GM23338 (cell line): ENCODE data around the gene NR4A1. TPM values are rescaled to one million over a fixed set of nuclear protein-coding genes. Genes with fewer than 3 reads are reported as not detected.

ENCODE experiments used
- ATAC-seq: fragments of 200-7000 bp; cut with Tn5 transposase; 3 replicates; pipeline ENCODE4 v1.9.1; 2020
- DNase-seq: peaks from one replicate; pipeline ENCODE4 v3.0.0-alpha.2; 2015; ENCODE audit warnings: low spot score
- H2AFZ ChIP-seq: fragments of 200-600 bp; sonication (generic); 2 replicates; pipeline ENCODE4 v1.8.0; 2016; ENCODE audit warnings: antibody characterized with exemption, mild to moderate bottlenecking, moderate library complexity
- H3F3A ChIP-seq: fragments of 200-600 bp; sonication (generic); replicated peaks from 2 replicates; pipeline ENCODE4 v1.8.0; 2017; ENCODE audit warnings: antibody characterized with exemption, mixed run types, low read depth
- H3K27ac ChIP-seq: fragments of 200-600 bp; sonication (generic); 2 replicates; pipeline ENCODE4 v1.6.1; 2016; ENCODE audit warnings: low read depth
- H3K27me3 ChIP-seq: fragments of 200-600 bp; sonication (generic); 2 replicates; pipeline ENCODE4 v1.8.0; 2016; ENCODE audit warnings: mild to moderate bottlenecking, mixed run types, moderate library complexity; ENCODE audit not compliant: insufficient read depth
- H3K36me3 ChIP-seq: fragments of 200-600 bp; sonication (generic); 2 replicates; pipeline ENCODE4 v1.8.0; 2016; ENCODE audit warnings: mild to moderate bottlenecking; ENCODE audit not compliant: insufficient read depth
- H3K4me1 ChIP-seq: fragments of 200-600 bp; sonication (generic); 2 replicates; pipeline ENCODE4 v1.8.0; 2016; ENCODE audit warnings: mild to moderate bottlenecking, moderate library complexity; ENCODE audit not compliant: insufficient read depth
- H3K4me2 ChIP-seq: fragments of 200-600 bp; sonication (generic); 2 replicates; pipeline ENCODE4 v1.7.1; 2017; ENCODE audit warnings: mixed run types
- H3K4me3 ChIP-seq: fragments of 200-600 bp; sonication (generic); 2 replicates; pipeline ENCODE4 v1.6.1; 2016; ENCODE audit warnings: mixed run types
- H3K79me2 ChIP-seq: fragments of 200-600 bp; sonication (generic); replicated peaks from 2 replicates; pipeline ENCODE4 v1.8.0; 2017; ENCODE audit warnings: mild to moderate bottlenecking; ENCODE audit not compliant: insufficient read depth
- H3K9me2 ChIP-seq: fragments of 200-600 bp; sonication (generic); 2 replicates; pipeline ENCODE4 v1.8.0; 2017; ENCODE audit not compliant: insufficient read depth
- H4K20me1 ChIP-seq: fragments of 200-600 bp; sonication (generic); replicated peaks from 2 replicates; pipeline ENCODE4 v1.8.0; 2017; ENCODE audit warnings: mild to moderate bottlenecking; ENCODE audit not compliant: insufficient read depth
- H3K27ac Mint-ChIP-seq: 2 replicates; pipeline ENCODE4 v1.8.0; 2020; ENCODE audit warnings: inconsistent platforms, mild to moderate bottlenecking, moderate library complexity, mixed read lengths
- H3K27me3 Mint-ChIP-seq: 3 replicates; pipeline ENCODE4 v1.8.0; 2022; ENCODE audit warnings: low read depth, mild to moderate bottlenecking, moderate library complexity, mixed read lengths, inconsistent platforms; ENCODE audit not compliant: insufficient read depth, poor library complexity
- H3K36me3 Mint-ChIP-seq: 3 replicates; pipeline ENCODE4 v1.8.0; 2021; ENCODE audit warnings: low read depth, mild to moderate bottlenecking, inconsistent platforms, moderate library complexity, mixed read lengths
- H3K4me1 Mint-ChIP-seq: 3 replicates; pipeline ENCODE4 v1.8.0; 2020; ENCODE audit warnings: mild to moderate bottlenecking, inconsistent platforms, mixed read lengths
- H3K4me3 Mint-ChIP-seq: 3 replicates; pipeline ENCODE4 v1.8.0; 2021; ENCODE audit warnings: moderate library complexity, mild to moderate bottlenecking, inconsistent platforms, mixed read lengths
- H3K9me3 Mint-ChIP-seq: 3 replicates; pipeline ENCODE4 v1.8.0; 2020; ENCODE audit warnings: moderate library complexity, mild to moderate bottlenecking, inconsistent platforms, mixed read lengths
- CTCF ChIP-seq, 2 experiments: fragments of 200-600 bp in 1 of 2; sonication (generic) in 1 of 2; conservative IDR thresholded peaks; 2 replicates each; pipeline versions ENCODE4 v1.5.1 to v1.6.1; 2016 to 2017; ENCODE audit warnings: antibody characterized with exemption in 2 of 2, low read depth in 2 of 2, mild to moderate bottlenecking in 2 of 2, moderate library complexity in 1 of 2
- ETS1 ChIP-seq: IDR thresholded peaks from 2 replicates; pipeline ENCODE4 v1.6.1; 2016; ENCODE audit warnings: antibody characterized with exemption
- EZH2phosphoT487 ChIP-seq: fragments of 200-600 bp; sonication (generic); IDR thresholded peaks from one replicate; pipeline ENCODE4 v1.8.1; 2018; ENCODE audit warnings: antibody characterized with exemption; ENCODE audit not compliant: unreplicated experiment
- JUNB ChIP-seq: IDR thresholded peaks from one replicate; pipeline ENCODE4 v1.6.1; 2016; ENCODE audit warnings: antibody characterized with exemption; ENCODE audit not compliant: unreplicated experiment
- NANOG ChIP-seq: IDR thresholded peaks from 2 replicates; pipeline ENCODE4 v1.6.1; 2016; ENCODE audit warnings: antibody characterized with exemption, borderline replicate concordance
- REST ChIP-seq: IDR thresholded peaks from one replicate; pipeline ENCODE4 v1.6.1; 2018; ENCODE audit warnings: antibody characterized with exemption; ENCODE audit not compliant: unreplicated experiment
- STAT1 ChIP-seq: IDR thresholded peaks from one replicate; pipeline ENCODE4 v1.6.1; 2016; ENCODE audit warnings: antibody characterized with exemption; ENCODE audit not compliant: unreplicated experiment
- ZNF114 ChIP-seq: fragments of 250-450 bp; sonication (Bioruptor Pico); IDR thresholded peaks from 2 replicates; pipeline ENCODE4 v1.5.0; 2020; ENCODE audit warnings: mild to moderate bottlenecking, moderate library complexity
- ZNF331 ChIP-seq: fragments of 250-450 bp; sonication (Bioruptor Pico); IDR thresholded peaks from 2 replicates; pipeline ENCODE4 v1.5.0; 2020; ENCODE audit warnings: low read depth, mild to moderate bottlenecking, moderate library complexity
- ZNF462 ChIP-seq: fragments of 250-450 bp; sonication (Bioruptor Pico); IDR thresholded peaks from 2 replicates; pipeline ENCODE4 v1.5.0; 2020; ENCODE audit warnings: mild to moderate bottlenecking, moderate library complexity
- polyA plus RNA-seq: library from polyadenylated mRNA; unstranded; fragments of >200 nt; fragmentation: Nextera tagmentation; extraction: Ambion mirVana; gene quantifications from 2 replicates; pipeline ENCODE4 v1.2.1, GENCODE V29; 2016
- total RNA-seq: library from RNA; depleted of rRNA; stranded (reverse); fragments of >200 nt; shearing (Covaris generic); gene quantifications from 2 replicates; pipeline ENCODE4 v1.2.3, GENCODE V29; 2014

The NR4A1 gene
- total and polyA plus RNA-seq, 2 experiments from 2014 or later: 7.5 to 19.1 TPM

- TF ChIP-seq ZNF114 (CRISPR knock-in tag): no peak
- TF ChIP-seq STAT1: no peak
- no peak for TF ChIP-seq ZNF462
- no peak for TF ChIP-seq NANOG
Observed at GRCh38 chr12:52073531-52074381, 22.5 kb downstream of the NR4A1 start (continued).

GRCh38 chr12:52074971-52075724, 23.9 kb downstream of the NR4A1 start:
- no peak for ATAC-seq
- H3K9me3 Mint-ChIP-seq: no peaks in the 10 kb centered on the region
- H3K27me3 Mint-ChIP-seq: peaks cover 5% of the 10 kb centered on the region
- no peak overlapping the region for H3K4me2 ChIP-seq
- H3F3A ChIP-seq: peaks cover 7% of the 10 kb centered on the region; the same call in 1 of the 2 replicates
- peaks cover 53% of the 10 kb centered on the region for H3K79me2 ChIP-seq
- no peaks in the 10 kb centered on the region for H3K9me2 ChIP-seq
- H3K27me3 ChIP-seq: peaks cover 9% of the 10 kb centered on the region; the same call in 1 of the 2 replicates
- no peak overlapping the region for H3K4me3 ChIP-seq
- H3K36me3 Mint-ChIP-seq: peaks cover 56% of the 10 kb centered on the region
- H3K4me1 Mint-ChIP-seq: peaks cover 22% of the 10 kb centered on the region
- no peak overlapping the region for H2AFZ ChIP-seq
- no peak for DNase-seq
- peaks cover 45% of the 10 kb centered on the region for H4K20me1 ChIP-seq
- no peak overlapping the region for H3K27ac ChIP-seq
- no peak overlapping the region for H3K27ac Mint-ChIP-seq
- peaks cover 16% of the 10 kb centered on the region for H3K4me1 ChIP-seq
- no peak overlapping the region for H3K4me3 Mint-ChIP-seq
- peaks cover 11% of the 10 kb centered on the region; the same call in 1 of the 2 replicates for H3K36me3 ChIP-seq
- no peak for TF ChIP-seq REST
- no peak for TF ChIP-seq STAT1
- no peak for TF ChIP-seq ZNF114 (CRISPR knock-in tag)
- TF ChIP-seq JUNB: no peak
- no peak for TF ChIP-seq CTCF (conservative IDR thresholded peaks at IDR 0.05; ENCODE audit: low read depth in 2 of 2)
- TF ChIP-seq ZNF331 (CRISPR knock-in tag): no peak
- no peak for TF ChIP-seq ETS1
- TF ChIP-seq EZH2phosphoT487: no peak
